ENCODE measurements around the gene GLTP.

GLTP gene

DNA sequence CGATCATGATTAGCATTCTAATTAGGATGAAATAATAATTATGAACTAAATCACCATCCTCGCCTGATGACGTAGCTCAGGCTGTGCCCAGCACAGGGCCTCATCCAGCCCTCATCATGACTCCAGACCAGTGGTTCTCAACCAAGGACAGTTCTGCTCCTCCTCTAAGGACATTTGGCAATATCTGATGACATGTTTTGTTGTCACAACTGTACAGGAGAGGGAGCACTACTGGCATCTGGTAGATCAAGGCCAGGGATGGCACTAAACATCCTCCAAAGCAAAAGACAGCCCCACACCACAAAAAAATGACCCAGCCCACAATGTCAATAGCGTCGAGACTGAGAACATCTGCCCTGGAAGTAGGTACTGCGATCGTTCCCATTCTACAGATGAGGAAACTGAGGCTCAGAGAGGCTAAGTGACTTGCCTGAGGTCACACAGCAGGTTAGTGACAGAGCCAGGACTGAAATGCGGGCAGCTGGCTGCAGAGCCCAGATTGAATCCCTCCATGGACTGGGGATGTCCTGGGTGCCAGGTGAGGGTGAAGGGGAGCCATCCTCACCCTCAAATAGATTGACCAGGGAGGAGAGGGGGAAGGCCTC is 62.6 kb downstream of the GLTP start:
- DNase-seq, result no peak

DNA sequence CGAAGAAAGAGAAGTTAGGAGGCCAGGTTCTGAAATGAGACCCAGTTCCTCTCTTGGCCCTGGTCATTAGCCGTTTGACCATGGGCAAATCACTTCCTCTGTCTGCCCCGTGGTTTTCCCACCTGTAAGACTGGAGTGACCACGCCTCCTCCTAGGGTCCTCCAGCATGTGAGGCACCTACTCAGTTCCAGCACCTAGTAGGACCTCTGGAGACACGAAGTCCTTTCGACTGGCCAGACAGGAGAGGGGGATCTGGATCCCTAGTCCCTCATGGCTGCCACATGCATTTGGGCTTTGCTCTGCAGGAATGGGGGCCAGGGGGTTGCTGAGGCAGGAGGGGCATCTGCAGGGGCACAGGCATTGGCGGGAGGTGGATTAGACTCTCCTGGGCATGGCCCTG is 63.5 kb downstream of the GLTP start:
- DNase-seq, result no peak

DNA sequence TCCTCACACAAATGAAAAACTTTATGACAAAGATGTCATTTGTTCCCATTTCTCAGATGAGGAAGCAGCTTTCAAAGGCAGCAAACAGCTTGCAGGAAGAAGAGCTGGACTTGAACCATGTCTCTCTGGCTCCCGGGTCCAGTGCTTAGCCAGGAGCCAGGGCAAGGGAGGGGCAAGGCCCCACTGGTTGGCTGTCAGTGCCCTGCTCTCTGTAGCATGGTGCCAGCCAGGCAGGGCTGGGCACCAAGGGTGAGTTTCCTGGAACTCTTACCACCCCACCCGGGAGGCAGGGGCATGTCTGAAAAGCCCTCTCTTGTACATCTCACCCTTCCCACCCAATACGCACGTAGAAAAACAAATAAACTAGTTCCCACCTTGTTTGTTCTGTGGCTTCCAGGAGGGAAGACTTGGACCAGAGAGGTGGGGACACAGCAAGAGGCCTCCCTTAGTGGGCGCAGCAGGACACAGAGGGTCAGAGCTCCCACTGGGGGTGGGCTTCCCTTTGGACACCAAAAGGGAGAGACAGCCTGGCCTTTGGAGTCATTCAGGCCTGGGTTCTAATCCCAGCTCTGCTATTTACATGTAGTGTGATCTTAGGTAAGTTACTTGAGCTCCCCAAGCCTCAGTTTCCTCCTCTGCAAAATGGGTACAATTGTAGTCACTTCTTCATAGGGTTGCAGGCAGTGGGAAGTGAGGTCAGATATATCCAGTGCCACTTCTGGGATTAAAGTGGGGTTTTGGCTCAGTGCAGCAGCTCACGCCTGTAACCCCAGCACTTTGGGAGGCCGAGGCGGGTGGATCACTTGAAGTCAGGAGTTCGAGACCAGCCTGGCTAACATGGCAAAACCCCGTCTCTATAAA is 64.4 kb downstream of the GLTP start:
- DNase-seq, result no peak

DNA sequence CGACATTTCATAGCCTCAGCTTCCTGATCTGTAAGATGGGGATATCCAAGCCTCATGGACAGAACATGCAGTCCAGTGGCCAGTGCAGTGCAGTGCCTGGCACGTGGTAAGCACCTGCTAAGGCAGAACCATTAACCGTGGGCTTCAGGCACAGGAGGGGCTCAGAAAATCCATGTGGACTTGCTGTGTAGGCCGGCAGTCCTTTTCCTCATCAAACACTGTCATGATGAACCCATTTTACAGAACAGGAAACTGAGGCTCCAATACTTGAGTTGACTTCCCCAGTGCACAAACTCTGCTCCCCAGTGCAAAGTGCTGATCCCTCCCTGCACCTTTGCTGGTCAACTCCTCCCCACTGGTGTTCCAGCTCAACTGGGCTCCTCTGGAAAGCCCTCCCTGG is 65.1 kb downstream of the GLTP start:
- DNase-seq, result no peak

DNA sequence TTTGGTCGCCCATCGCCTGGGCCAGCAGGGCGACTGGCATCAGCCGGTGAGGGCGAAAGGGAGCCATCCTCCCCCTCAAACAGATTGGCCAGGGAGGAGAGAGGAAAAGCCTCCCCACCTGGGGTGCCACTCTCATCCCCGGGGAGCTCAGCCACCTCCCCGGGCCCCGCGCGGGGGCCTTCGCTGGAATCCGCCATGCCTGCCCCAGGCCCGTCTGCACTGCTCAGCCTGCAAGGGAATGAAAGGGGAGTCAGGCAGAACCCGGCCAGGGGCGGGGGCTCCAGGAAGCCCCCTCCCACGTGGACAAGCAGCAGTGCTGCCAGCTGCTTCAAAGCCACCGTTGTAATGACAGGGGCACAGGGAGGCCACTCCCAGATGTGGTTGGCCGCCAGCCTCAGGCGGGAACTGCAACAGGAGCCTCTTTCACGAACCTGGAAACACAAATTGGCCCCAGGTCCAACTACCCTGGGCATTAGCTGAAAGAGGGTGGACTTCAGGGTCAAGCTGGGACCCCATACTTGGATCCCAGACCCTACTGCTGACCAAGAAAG is 65.7 kb downstream of the GLTP start:
- DNase-seq, result no peak

DNA sequence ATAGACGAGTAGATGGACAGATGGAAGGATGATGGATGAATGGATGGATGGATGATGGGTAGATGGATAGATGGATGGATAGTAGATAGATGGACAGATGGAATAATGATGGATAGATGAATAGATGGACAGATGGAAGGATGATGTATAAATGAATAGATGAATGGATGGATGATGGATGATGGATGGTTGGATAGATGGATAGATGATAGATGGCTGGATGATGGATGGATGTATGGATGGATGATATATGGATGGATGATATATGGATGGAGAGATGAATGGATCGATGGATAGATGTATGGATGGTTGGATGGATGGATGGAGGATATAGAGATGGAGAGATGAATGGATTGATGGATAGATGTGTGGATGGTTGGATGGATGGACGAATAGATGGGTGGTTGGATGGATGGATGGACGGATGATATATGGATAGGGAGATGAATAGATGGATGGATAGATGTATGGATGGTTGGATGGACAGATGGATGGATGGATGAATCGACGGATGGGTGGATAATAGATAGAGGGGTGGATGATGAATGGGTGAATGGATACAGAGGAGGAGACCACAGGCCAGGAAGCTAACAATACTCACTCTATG is 66.4 kb downstream of the GLTP start:
- DNase-seq, result no peak

DNA sequence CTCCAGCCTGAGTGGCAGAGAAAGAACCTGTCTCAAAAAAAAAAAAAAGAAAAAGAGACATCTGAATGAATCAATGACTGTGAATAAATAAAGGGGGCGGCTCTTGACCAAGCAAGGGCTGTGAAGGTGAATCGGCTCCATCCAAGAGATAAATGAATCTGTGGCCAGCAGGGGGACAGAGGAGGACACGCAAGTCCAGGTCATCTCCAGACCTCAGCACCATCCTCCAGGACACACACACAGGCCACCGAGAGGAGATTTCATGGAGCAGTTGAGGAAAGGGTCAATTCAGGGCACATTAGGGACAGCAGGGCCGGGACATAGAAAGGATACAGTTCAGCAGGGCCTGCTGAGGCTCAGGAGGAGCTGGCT is 68.7 kb downstream of the GLTP start:
- no peak for DNase-seq

DNA sequence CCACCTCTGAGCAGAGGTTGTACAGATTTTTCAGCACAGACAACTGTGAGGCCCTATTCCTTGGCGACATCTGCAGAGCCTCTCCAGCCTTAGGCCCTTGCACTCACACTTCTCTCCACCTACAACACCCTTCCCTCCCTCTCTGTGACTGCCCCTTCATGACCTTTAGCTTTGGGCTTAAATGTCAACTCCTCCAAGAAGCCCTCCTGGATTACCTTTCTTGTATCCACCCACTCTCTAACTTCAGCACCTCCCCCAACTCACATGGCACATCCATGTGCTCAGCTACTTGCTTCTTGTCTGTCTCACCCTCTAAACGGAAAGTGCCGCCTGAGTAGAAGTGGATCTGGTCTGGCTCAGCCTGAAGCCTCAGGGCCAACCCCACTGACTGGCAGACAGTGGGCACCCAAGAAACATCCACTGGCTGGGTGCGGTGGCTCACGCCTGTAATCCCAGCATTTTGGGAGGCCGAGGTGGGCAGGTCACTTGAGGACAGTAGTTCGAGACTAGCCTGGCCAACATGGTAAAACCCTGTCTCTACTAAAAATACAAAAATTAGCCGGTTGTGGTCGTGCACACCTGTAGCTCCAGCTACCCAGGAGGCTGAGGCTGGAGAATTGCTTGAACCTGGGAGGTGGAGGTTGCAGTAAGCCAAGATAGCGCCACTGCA is 69.3 kb downstream of the GLTP start:
- no peak for DNase-seq

DNA sequence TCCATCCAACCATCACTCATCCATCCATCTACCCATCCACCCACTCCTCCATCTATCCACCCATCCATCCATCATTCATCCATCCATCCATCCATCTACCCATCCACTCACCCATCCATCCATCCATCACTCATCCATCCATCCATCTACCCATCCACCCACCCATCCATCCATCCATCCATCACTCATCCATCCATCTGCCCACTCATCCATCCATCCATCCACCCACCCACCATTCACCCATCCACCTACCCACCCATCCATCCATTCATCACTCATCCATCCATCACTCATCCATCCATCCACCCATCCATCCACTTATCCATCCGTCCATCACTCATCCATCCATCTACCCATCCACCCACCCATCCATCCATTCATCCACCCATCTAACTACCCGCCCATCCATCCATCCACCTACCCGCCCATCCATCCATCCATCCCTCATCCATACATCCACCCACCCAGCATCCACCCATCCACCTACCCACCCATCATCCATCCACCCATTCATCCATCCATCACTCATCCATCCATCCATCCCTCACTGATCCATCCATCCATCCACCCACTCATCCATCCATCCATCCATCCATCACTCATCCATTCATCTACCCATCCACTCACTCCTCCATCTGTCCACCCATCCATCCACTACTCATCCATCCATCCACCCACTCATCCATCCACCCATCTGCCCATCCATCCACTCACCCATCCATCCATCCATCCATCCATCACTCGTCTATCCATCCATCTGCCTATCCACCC is 71.3 kb downstream of the GLTP start:
- DNase-seq, result no peak

DNA sequence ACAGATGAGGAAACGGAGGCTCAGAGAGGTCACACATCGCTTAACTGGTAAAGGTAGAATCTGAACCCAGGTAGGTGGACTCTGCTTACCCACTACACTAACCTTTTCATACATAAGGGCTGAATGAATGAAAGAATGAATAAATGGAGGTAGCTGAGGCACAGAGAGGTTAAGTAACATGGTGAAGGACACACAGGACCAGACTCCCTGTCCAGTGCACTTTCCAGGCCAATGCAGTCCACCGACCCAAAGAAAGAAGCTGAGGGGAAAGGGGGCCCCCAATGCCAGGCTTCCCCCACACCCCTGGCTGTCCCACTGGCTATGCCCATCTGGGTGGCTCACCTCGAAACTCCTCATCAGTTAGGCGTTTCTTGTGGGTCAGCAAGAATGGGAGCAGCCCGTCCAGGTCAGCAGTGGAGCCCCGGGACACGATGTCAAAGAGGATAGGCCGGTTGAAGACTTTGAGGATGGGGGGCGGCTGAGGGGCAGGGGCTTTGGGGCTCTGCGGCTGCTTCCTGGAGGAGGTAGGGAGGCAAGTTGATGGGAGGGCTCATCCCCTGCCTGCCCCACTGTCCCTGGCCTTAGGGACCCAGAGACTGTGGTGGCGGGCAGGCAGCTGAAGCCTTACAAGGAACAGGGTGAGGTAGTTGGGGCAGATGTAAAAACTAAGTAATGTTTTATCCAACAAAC is 72.2 kb downstream of the GLTP start:
- no peak for DNase-seq

DNA sequence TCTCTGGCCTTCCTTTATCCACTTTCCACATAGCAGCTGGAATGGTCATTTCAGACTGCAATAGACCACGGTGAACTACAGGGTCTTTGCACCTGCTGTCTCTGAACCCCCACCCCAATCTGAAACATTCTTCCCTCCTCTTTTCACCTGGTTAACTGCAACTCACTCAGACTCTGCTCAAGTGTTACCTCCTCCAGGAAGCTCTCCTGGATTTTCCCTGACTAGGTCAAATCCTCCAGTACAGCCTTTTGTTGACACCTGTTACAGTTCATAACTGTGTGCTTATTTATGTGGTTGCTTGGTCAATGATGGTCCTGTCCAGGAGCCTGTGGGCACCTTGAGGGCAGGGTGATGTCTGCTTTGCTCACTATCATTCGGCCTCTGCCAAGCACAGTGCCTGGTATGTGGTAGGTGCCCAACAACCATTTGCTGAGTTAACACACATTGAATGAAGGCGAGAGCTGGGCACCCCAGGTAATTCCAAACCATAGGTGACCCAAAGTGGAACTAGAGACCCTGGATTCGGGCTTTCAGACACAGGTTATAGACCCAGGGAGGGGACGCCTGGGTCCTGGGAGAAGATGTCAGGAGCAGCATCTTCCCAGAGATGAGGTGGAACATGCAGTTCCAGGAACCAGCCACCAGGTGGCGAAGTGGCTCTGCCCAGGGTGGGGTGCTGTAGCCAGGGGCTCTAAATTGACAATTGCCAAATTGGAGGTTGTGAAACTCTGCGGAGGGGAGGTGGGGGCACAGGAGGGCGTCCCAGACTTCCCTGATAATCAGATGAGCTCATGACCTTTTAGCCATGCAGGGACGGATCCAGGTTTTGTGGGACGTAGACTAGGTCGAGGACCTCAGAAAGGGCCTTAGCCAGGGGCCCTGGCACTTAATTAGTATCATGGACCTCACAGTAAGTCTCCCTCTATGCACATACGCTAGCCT is 75.2 kb downstream of the GLTP start:
- DNase-seq, result peak; percentile 68

DNA sequence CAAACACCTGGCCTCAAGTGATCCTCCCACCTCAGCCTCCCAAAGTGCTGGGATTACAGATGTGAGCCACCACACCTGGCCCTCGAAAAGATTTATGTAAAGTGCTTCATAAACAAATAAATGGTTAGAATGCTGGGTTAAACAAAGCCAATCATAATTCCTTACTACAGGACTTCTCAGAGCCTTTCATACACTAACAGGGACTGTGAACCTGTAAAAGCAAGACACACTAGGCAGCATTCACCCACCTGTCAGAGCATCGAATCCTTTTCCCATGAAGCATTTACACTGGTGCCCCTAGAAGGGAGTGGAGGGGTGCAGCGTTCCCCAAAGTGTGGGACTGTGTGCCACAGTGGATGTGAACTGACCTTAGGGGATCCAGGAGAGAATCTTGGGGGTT is 76.7 kb downstream of the GLTP start:
- no peak for DNase-seq

DNA sequence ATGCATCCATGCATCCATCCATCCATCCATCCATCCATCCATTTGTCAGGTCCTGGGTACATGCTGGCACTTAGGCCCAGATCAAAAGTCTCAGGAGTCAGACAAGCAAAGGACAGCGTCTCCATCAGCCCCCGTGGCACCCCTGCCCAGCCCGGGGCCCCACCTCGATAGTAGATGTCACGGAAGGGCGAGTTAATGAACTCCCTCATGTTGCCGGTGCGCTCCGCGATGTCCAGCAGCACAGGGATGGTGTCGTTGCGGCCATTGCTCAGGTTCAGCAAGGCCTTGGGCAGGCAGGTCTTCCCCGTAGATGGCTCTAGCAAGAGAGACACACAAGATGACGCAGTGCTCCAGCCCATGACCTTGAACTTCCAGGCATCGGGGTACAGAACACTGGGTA is 77.5 kb downstream of the GLTP start:
- DNase-seq, result no peak

All from hematopoietic multipotent progenitor cell treated with erythropoietin and hydrocortisone succinate and interleukin-3 and kit ligand, for 4 days (in vitro differentiated cells).